Esophagus squamous epithelium (tissue), 4 donors: ENCODE results near the gene MAPRE2.

Experiments
- CTCF ChIP-seq, 6 experiments: fragments of 450-650 bp in 4 of 6; fragments of 200-600 bp in 2 of 6; sonication (generic) in 2 of 6; IDR thresholded peaks; one replicate each; pipeline ENCODE4 v1.5.1; 2016 to 2019; ENCODE audit warnings: antibody characterized with exemption in 6 of 6, mild to moderate bottlenecking in 4 of 6, moderate library complexity in 4 of 6
- POLR2A ChIP-seq, 4 donors: fragments of 450-650 bp; IDR thresholded peaks; one replicate each; pipeline ENCODE4 v1.6.1; 2017; ENCODE audit warnings: antibody characterized with exemption in 4 of 4, mild to moderate bottlenecking in 4 of 4, moderate library complexity in 3 of 4

DNA sequence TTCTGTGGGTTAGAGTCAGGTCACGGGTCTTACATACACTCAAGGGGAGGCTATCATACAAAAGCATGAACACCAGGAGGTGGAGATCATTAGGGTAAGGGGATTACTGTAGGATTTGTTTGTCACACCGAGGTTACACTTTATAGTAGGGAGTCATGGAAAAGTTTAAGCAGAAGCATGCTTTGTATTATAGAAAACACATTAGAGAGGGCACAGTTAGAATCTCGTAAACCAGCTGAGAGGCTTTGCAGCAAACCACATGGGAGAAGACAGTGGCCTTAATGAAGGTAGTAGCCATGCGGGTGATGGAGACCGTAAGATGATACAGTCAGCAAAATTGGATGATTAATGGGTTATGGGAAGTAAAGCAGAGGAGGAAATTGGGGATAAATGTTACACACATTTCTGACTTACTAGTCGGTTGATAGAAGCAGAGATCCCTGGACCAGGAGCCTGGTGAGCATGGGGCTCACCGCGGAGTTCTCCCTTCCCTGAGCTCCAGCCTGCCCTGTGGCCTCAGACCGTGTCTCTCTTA is 75.6 kb downstream of the MAPRE2 start:
- TF ChIP-seq CTCF (IDR thresholded peaks at IDR 0.05) (no peak), POLR2A (IDR thresholded peaks at IDR 0.05) (no peak)
